GM23338 (cell line): ENCODE measurements around the gene PSMD11. TPM values are rescaled to one million over a fixed set of nuclear protein-coding genes. Genes with fewer than 3 reads are reported as not detected.
"Not testable (repeated sequence)": the region's sequence is repeated elsewhere in the genome, so short reads cannot be mapped to it uniquely, and the experiment has no call there.

Source experiments
- ATAC-seq: fragments of 200-7000 bp; cut with Tn5 transposase; 3 replicates; pipeline ENCODE4 v1.9.1; 2020
- DNase-seq: peaks from one replicate; pipeline ENCODE4 v3.0.0-alpha.2; 2015; ENCODE audit warnings: low spot score
- H2AFZ ChIP-seq: fragments of 200-600 bp; sonication (generic); 2 replicates; pipeline ENCODE4 v1.8.0; 2016; ENCODE audit warnings: antibody characterized with exemption, mild to moderate bottlenecking, moderate library complexity
- H3F3A ChIP-seq: fragments of 200-600 bp; sonication (generic); replicated peaks from 2 replicates; pipeline ENCODE4 v1.8.0; 2017; ENCODE audit warnings: antibody characterized with exemption, mixed run types, low read depth
- H3K27ac ChIP-seq: fragments of 200-600 bp; sonication (generic); 2 replicates; pipeline ENCODE4 v1.6.1; 2016; ENCODE audit warnings: low read depth
- H3K27me3 ChIP-seq: fragments of 200-600 bp; sonication (generic); 2 replicates; pipeline ENCODE4 v1.8.0; 2016; ENCODE audit warnings: mild to moderate bottlenecking, mixed run types, moderate library complexity; ENCODE audit not compliant: insufficient read depth
- H3K36me3 ChIP-seq: fragments of 200-600 bp; sonication (generic); 2 replicates; pipeline ENCODE4 v1.8.0; 2016; ENCODE audit warnings: mild to moderate bottlenecking; ENCODE audit not compliant: insufficient read depth
- H3K4me1 ChIP-seq: fragments of 200-600 bp; sonication (generic); 2 replicates; pipeline ENCODE4 v1.8.0; 2016; ENCODE audit warnings: mild to moderate bottlenecking, moderate library complexity; ENCODE audit not compliant: insufficient read depth
- H3K4me2 ChIP-seq: fragments of 200-600 bp; sonication (generic); 2 replicates; pipeline ENCODE4 v1.7.1; 2017; ENCODE audit warnings: mixed run types
- H3K4me3 ChIP-seq: fragments of 200-600 bp; sonication (generic); 2 replicates; pipeline ENCODE4 v1.6.1; 2016; ENCODE audit warnings: mixed run types
- H3K79me2 ChIP-seq: fragments of 200-600 bp; sonication (generic); replicated peaks from 2 replicates; pipeline ENCODE4 v1.8.0; 2017; ENCODE audit warnings: mild to moderate bottlenecking; ENCODE audit not compliant: insufficient read depth
- H3K9me2 ChIP-seq: fragments of 200-600 bp; sonication (generic); 2 replicates; pipeline ENCODE4 v1.8.0; 2017; ENCODE audit not compliant: insufficient read depth
- H4K20me1 ChIP-seq: fragments of 200-600 bp; sonication (generic); replicated peaks from 2 replicates; pipeline ENCODE4 v1.8.0; 2017; ENCODE audit warnings: mild to moderate bottlenecking; ENCODE audit not compliant: insufficient read depth
- H3K27ac Mint-ChIP-seq: 2 replicates; pipeline ENCODE4 v1.8.0; 2020; ENCODE audit warnings: inconsistent platforms, mild to moderate bottlenecking, moderate library complexity, mixed read lengths
- H3K27me3 Mint-ChIP-seq: 3 replicates; pipeline ENCODE4 v1.8.0; 2022; ENCODE audit warnings: low read depth, mild to moderate bottlenecking, moderate library complexity, mixed read lengths, inconsistent platforms; ENCODE audit not compliant: insufficient read depth, poor library complexity
- H3K36me3 Mint-ChIP-seq: 3 replicates; pipeline ENCODE4 v1.8.0; 2021; ENCODE audit warnings: low read depth, mild to moderate bottlenecking, inconsistent platforms, moderate library complexity, mixed read lengths
- H3K4me1 Mint-ChIP-seq: 3 replicates; pipeline ENCODE4 v1.8.0; 2020; ENCODE audit warnings: mild to moderate bottlenecking, inconsistent platforms, mixed read lengths
- H3K4me3 Mint-ChIP-seq: 3 replicates; pipeline ENCODE4 v1.8.0; 2021; ENCODE audit warnings: moderate library complexity, mild to moderate bottlenecking, inconsistent platforms, mixed read lengths
- H3K9me3 Mint-ChIP-seq: 3 replicates; pipeline ENCODE4 v1.8.0; 2020; ENCODE audit warnings: moderate library complexity, mild to moderate bottlenecking, inconsistent platforms, mixed read lengths
- CREB1 ChIP-seq: fragments of 250-450 bp; sonication (Bioruptor Pico); IDR thresholded peaks from 2 replicates; pipeline ENCODE4 v1.5.0; 2020; ENCODE audit warnings: low read depth, mild to moderate bottlenecking, moderate library complexity
- JUNB ChIP-seq: IDR thresholded peaks from one replicate; pipeline ENCODE4 v1.6.1; 2016; ENCODE audit warnings: antibody characterized with exemption; ENCODE audit not compliant: unreplicated experiment
- NANOG ChIP-seq: IDR thresholded peaks from 2 replicates; pipeline ENCODE4 v1.6.1; 2016; ENCODE audit warnings: antibody characterized with exemption, borderline replicate concordance
- POLR2AphosphoS5 ChIP-seq: IDR thresholded peaks from 2 replicates; pipeline ENCODE4 v1.6.1; 2016; ENCODE audit warnings: antibody characterized with exemption, low read depth
- REST ChIP-seq: IDR thresholded peaks from one replicate; pipeline ENCODE4 v1.6.1; 2018; ENCODE audit warnings: antibody characterized with exemption; ENCODE audit not compliant: unreplicated experiment
- STAT1 ChIP-seq: IDR thresholded peaks from one replicate; pipeline ENCODE4 v1.6.1; 2016; ENCODE audit warnings: antibody characterized with exemption; ENCODE audit not compliant: unreplicated experiment
- ZNF114 ChIP-seq: fragments of 250-450 bp; sonication (Bioruptor Pico); IDR thresholded peaks from 2 replicates; pipeline ENCODE4 v1.5.0; 2020; ENCODE audit warnings: mild to moderate bottlenecking, moderate library complexity
- ZNF331 ChIP-seq: fragments of 250-450 bp; sonication (Bioruptor Pico); IDR thresholded peaks from 2 replicates; pipeline ENCODE4 v1.5.0; 2020; ENCODE audit warnings: low read depth, mild to moderate bottlenecking, moderate library complexity
- ZNF462 ChIP-seq: fragments of 250-450 bp; sonication (Bioruptor Pico); IDR thresholded peaks from 2 replicates; pipeline ENCODE4 v1.5.0; 2020; ENCODE audit warnings: mild to moderate bottlenecking, moderate library complexity
- polyA plus RNA-seq: library from polyadenylated mRNA; unstranded; fragments of >200 nt; fragmentation: Nextera tagmentation; extraction: Ambion mirVana; gene quantifications from 2 replicates; pipeline ENCODE4 v1.2.1, GENCODE V29; 2016
- total RNA-seq: library from RNA; depleted of rRNA; stranded (reverse); fragments of >200 nt; shearing (Covaris generic); gene quantifications from 2 replicates; pipeline ENCODE4 v1.2.3, GENCODE V29; 2014
- TF ChIP-seq, protein P1 (sequence below): IDR thresholded peaks from 2 replicates; pipeline ENCODE4 v1.6.1; 2016; ENCODE audit warnings: antibody characterized with exemption

Gene PSMD11
- total and polyA plus RNA-seq, 2 experiments from 2014 or later = 180 to 360 TPM

DNA sequence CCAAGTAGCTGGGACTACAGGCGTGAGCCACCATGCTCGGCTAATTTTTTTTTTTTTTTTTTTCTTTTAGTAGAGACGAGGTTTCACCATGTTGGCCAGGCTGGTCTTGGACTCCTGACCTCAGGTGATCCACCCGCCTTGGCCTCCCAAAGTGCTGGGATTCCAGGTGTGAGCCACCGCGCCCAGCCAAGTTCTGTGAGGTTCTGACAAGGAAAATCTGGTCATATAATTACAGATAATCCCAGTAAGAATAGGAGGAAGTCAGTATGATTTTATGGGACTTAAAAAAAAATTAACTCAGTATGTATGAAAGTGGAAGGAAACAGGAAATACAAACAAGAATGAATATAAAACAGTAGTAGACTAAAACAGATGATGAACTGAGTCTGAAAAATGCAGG lies 6.1 kb downstream of the PSMD11 start:
- H3K4me3 Mint-ChIP-seq, H3K9me2 ChIP-seq, H3K27me3 ChIP-seq, H2AFZ ChIP-seq, H3K27me3 Mint-ChIP-seq, H3K27ac ChIP-seq, ATAC-seq, H3K9me3 Mint-ChIP-seq, H3F3A ChIP-seq, H3K4me3 ChIP-seq, H3K27ac Mint-ChIP-seq, DNase-seq, H3K4me2 ChIP-seq: not testable (repeated sequence)
- H3K36me3 ChIP-seq = peaks cover 76% of the 10 kb centered on the region
- Mint-ChIP-seq H3K4me1 (peaks cover 16% of the 10 kb centered on the region), H3K36me3 (peaks cover 92% of the 10 kb centered on the region)
- peaks cover 66% of the 10 kb centered on the region for H4K20me1 ChIP-seq
- H3K79me2 ChIP-seq = peaks cover 100% of the 10 kb centered on the region
- peaks cover 11% of the 10 kb centered on the region for H3K4me1 ChIP-seq

- Histone ChIP-seq H3K9me2 (no peaks in the 10 kb centered on the region), H3F3A (no peaks in the 10 kb centered on the region; the same call in 1 of the 2 replicates), H3K27me3 (no peaks in the 10 kb centered on the region), H3K79me2 (peaks cover 100% of the 10 kb centered on the region), H3K4me2 (no peak overlapping the region), H4K20me1 (peaks cover 59% of the 10 kb centered on the region), H3K4me3 (no peak overlapping the region), H3K27ac (no peak overlapping the region), H3K36me3 (peaks cover 78% of the 10 kb centered on the region), H3K4me1 (no peaks in the 10 kb centered on the region), H2AFZ (no peak overlapping the region)
- H3K36me3 Mint-ChIP-seq = peaks cover 96% of the 10 kb centered on the region
- peaks cover 2% of the 10 kb centered on the region; the same call in 1 of the 3 replicates for H3K4me1 Mint-ChIP-seq
- no peak overlapping the region for H3K27ac Mint-ChIP-seq
- DNase-seq (no peak), ATAC-seq (no peak)
- no peaks in the 10 kb centered on the region for H3K27me3 Mint-ChIP-seq
- H3K4me3 Mint-ChIP-seq = no peak overlapping the region
- H3K9me3 Mint-ChIP-seq = no peaks in the 10 kb centered on the region
- TF ChIP-seq ZNF114 = no peak
- no peak for TF ChIP-seq ZNF331 (CRISPR knock-in tag)
- TF ChIP-seq ZNF462 (CRISPR knock-in tag) = no peak
- no peak for TF ChIP-seq POLR2AphosphoS5
- TF ChIP-seq CREB1 = no peak
- TF ChIP-seq, protein P1, sequence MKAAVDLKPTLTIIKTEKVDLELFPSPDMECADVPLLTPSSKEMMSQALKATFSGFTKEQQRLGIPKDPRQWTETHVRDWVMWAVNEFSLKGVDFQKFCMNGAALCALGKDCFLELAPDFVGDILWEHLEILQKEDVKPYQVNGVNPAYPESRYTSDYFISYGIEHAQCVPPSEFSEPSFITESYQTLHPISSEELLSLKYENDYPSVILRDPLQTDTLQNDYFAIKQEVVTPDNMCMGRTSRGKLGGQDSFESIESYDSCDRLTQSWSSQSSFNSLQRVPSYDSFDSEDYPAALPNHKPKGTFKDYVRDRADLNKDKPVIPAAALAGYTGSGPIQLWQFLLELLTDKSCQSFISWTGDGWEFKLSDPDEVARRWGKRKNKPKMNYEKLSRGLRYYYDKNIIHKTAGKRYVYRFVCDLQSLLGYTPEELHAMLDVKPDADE = no peak
- no peak for TF ChIP-seq JUNB
- TF ChIP-seq STAT1 = no peak
- TF ChIP-seq REST = no peak
- TF ChIP-seq NANOG = no peak
Measured at GRCh38 chr17:32451879-32452278, 7.6 kb downstream of the PSMD11 start.
